Brain pericyte (primary cell): ENCODE data around the gene KCNN4.

Experiments used
- DNase-seq: peaks from one replicate; pipeline ENCODE4 v3.0.0-alpha.2; 2012; ENCODE audit warnings: low read depth, low spot score

KCNN4 gene

DNA sequence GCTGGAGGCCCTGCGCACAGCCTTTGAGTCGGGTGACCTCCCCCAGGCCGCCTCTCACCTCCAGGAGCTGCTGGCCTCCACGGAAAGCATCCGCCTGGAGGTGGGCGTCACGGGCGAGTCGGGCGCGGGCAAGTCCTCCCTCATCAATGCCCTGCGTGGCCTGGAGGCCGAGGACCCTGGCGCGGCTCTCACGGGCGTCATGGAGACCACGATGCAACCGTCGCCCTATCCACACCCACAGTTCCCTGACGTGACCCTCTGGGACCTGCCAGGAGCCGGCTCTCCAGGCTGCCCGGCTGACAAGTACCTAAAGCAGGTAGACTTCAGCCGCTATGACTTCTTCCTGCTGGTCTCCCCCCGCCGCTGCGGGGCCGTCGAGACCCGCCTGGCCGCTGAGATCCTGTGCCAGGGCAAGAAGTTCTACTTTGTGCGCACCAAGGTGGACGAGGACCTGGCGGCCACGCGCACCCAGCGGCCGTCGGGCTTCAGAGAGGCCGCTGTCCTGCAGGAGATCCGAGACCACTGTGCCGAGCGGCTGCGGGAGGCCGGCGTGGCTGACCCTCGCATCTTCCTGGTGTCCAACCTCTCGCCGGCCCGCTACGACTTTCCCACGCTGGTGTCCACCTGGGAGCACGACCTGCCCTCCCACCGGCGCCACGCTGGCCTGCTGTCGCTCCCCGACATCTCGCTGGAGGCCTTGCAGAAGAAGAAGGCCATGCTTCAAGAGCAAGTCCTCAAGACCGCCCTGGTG lies 62.0 kb downstream of the KCNN4 start:
- no peak for DNase-seq
